Loucy (cell line): ENCODE data around the gene DYRK2.

ENCODE experiments used
- H2AFZ ChIP-seq: fragments of 200-600 bp; sonication (generic); 2 replicates; pipeline ENCODE4 v1.6.0; 2016; ENCODE audit warnings: antibody characterized with exemption, mild to moderate bottlenecking, low read length, moderate library complexity
- H3F3A ChIP-seq: fragments of 200-600 bp; 2 replicates; pipeline ENCODE4 v1.6.0; 2016; ENCODE audit warnings: antibody characterized with exemption, low read depth, mild to moderate bottlenecking
- H3K27me3 ChIP-seq: fragments of 200-600 bp; sonication (generic); 2 replicates; pipeline ENCODE4 v1.6.1; 2014; ENCODE audit warnings: low read length, mild to moderate bottlenecking; ENCODE audit not compliant: insufficient read depth, poor library complexity, severe bottlenecking
- H3K36me3 ChIP-seq: fragments of 200-600 bp; sonication (generic); 2 replicates; pipeline ENCODE4 v1.6.1; 2016; ENCODE audit warnings: low read length; ENCODE audit not compliant: insufficient read depth
- H3K4me1 ChIP-seq: fragments of 200-600 bp; sonication (generic); 2 replicates; pipeline ENCODE4 v1.5.1; 2014; ENCODE audit warnings: low read length, mild to moderate bottlenecking; ENCODE audit not compliant: insufficient read depth, poor library complexity, severe bottlenecking
- H3K4me2 ChIP-seq: fragments of 200-600 bp; sonication (generic); 2 replicates; pipeline ENCODE4 v1.6.0; 2014; ENCODE audit warnings: antibody characterized with exemption, low read length, low read depth, mild to moderate bottlenecking; ENCODE audit not compliant: poor library complexity, severe bottlenecking
- H3K4me3 ChIP-seq: fragments of 200-600 bp; sonication (generic); 2 replicates; pipeline ENCODE4 v1.5.1; 2014; ENCODE audit warnings: low read length, mild to moderate bottlenecking, mixed read lengths; ENCODE audit not compliant: poor library complexity, severe bottlenecking
- H3K79me2 ChIP-seq: fragments of 200-600 bp; sonication (generic); 2 replicates; pipeline ENCODE4 v1.6.1; 2014; ENCODE audit warnings: low read length; ENCODE audit not compliant: insufficient read depth
- H3K9ac ChIP-seq: fragments of 200-600 bp; sonication (generic); 2 replicates; pipeline ENCODE4 v1.6.0; 2014; ENCODE audit warnings: mild to moderate bottlenecking, low read depth, low read length, moderate library complexity; ENCODE audit not compliant: poor library complexity, severe bottlenecking
- H3K9me2 ChIP-seq: fragments of 200-600 bp; sonication (generic); replicated peaks from 2 replicates; pipeline ENCODE4 v1.6.1; 2016; ENCODE audit warnings: low read depth, low read length, mixed read lengths
- H3K9me3 ChIP-seq: fragments of 200-600 bp; sonication (generic); 2 replicates; pipeline ENCODE4 v1.6.1; 2014; ENCODE audit warnings: mild to moderate bottlenecking, antibody characterized with exemption, low read length, low read depth; ENCODE audit not compliant: insufficient read depth
- H4K20me1 ChIP-seq: fragments of 200-600 bp; sonication (generic); 2 replicates; pipeline ENCODE4 v1.6.0; 2014; ENCODE audit warnings: antibody characterized with exemption, low read length, mild to moderate bottlenecking; ENCODE audit not compliant: insufficient read depth, poor library complexity, severe bottlenecking
- CTCF ChIP-seq: fragments of 200-600 bp; sonication (generic); conservative IDR thresholded peaks from 2 replicates; pipeline ENCODE4 v1.5.1; 2014; ENCODE audit warnings: mild to moderate bottlenecking, antibody characterized with exemption, low read length
- EZH2phosphoT487 ChIP-seq: fragments of 200-600 bp; IDR thresholded peaks from 2 replicates; pipeline ENCODE4 v1.6.1; 2018; ENCODE audit warnings: antibody characterized with exemption, mild to moderate bottlenecking, moderate library complexity, borderline replicate concordance

DYRK2 gene

GRCh38 chr12:67705394-67706370, 57.1 kb downstream of the DYRK2 start:
- Histone ChIP-seq H3K79me2 (no peaks in the 10 kb centered on the region), H3K27me3 (no peaks in the 10 kb centered on the region), H3K4me3 (no peak overlapping the region), H3K36me3 (no peaks in the 10 kb centered on the region), H3K4me2 (no peak overlapping the region), H2AFZ (no peak overlapping the region), H3F3A (no peaks in the 10 kb centered on the region), H3K4me1 (peaks cover under 1% of the 10 kb centered on the region), H3K9me2 (no peaks in the 10 kb centered on the region), H3K9ac (no peak overlapping the region), H3K9me3 (no peaks in the 10 kb centered on the region), H4K20me1 (no peaks in the 10 kb centered on the region)
- TF ChIP-seq EZH2phosphoT487 (no peak), CTCF (no peak)

- Histone ChIP-seq H3K4me3 (no peak overlapping the region), H2AFZ (no peak overlapping the region), H3F3A (no peaks in the 10 kb centered on the region), H3K9me3 (no peaks in the 10 kb centered on the region), H3K4me1 (no peaks in the 10 kb centered on the region), H3K9ac (no peak overlapping the region), H3K4me2 (no peak overlapping the region), H3K27me3 (no peaks in the 10 kb centered on the region), H3K36me3 (no peaks in the 10 kb centered on the region), H4K20me1 (no peaks in the 10 kb centered on the region), H3K79me2 (no peaks in the 10 kb centered on the region), H3K9me2 (no peaks in the 10 kb centered on the region)
- TF ChIP-seq EZH2phosphoT487 (no peak), CTCF (no peak)
Measured at GRCh38 chr12:67709367-67709954, 60.9 kb downstream of the DYRK2 start.

GRCh38 chr12:67710582-67710981, 62.0 kb downstream of the DYRK2 start:
- H3K4me2 ChIP-seq, result no peak overlapping the region
- H3F3A ChIP-seq, result no peaks in the 10 kb centered on the region
- no peaks in the 10 kb centered on the region for H3K9me2 ChIP-seq
- H3K9me3 ChIP-seq, result no peaks in the 10 kb centered on the region
- no peak for TF ChIP-seq CTCF
- no peak for TF ChIP-seq EZH2phosphoT487
- H3K4me1 ChIP-seq, result no peaks in the 10 kb centered on the region
- H3K27me3 ChIP-seq, result no peaks in the 10 kb centered on the region
- no peaks in the 10 kb centered on the region for H3K79me2 ChIP-seq
- H3K4me3 ChIP-seq, result no peak overlapping the region
- no peak overlapping the region for H3K9ac ChIP-seq
- no peaks in the 10 kb centered on the region for H4K20me1 ChIP-seq
- H3K36me3 ChIP-seq, result no peaks in the 10 kb centered on the region
- H2AFZ ChIP-seq, result no peak overlapping the region
